Stimulated activated CD8-positive, alpha-beta memory T cell treated with anti-CD3 and anti-CD28 coated beads, Interleukin-2, amount 100 ng/mL, for 48 hours (primary cell): Measurements from ENCODE around the gene SORL1-AS1.
"Not testable (repeated sequence)": the region's sequence is repeated elsewhere in the genome, so short reads cannot be mapped to it uniquely, and the experiment has no call there.

ENCODE experiments used
- DNase-seq, 2 donors: peaks; one replicate each; pipeline ENCODE4 v3.0.0-alpha.2; 2020; ENCODE audit warnings: low read depth in 2 of 2

The SORL1-AS1 gene

DNA sequence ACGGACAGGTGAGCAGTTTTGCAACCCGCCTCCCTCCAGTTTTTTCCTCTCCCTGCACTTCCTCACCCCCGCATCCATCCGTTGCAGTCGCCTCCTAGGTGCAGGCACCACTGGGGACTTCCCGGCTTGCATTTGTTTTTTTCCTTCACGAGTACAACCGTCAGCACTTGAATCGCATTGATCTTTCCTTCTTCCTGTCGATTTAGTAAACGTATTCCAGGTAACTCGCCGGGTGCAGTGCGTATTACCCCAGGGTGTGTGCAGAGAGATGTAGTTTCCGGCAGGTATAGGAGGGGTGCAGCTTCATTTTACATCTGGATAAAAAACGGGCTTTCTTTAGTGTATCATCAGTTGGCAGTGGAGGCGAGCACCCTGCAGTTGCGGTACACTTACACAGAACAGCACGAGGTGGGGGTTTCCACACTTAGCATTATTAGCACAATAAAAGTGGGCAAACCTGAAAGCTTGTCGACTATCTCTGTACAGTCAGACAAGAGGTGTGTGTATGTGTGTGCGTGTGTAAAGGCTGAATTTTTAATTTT, at the start of gene SORL1-AS1:
Gene SORL1-AS1, minus strand, starts transcription at position 359 of the 542 bp plus-strand sequence.
- no peak for DNase-seq

DNA sequence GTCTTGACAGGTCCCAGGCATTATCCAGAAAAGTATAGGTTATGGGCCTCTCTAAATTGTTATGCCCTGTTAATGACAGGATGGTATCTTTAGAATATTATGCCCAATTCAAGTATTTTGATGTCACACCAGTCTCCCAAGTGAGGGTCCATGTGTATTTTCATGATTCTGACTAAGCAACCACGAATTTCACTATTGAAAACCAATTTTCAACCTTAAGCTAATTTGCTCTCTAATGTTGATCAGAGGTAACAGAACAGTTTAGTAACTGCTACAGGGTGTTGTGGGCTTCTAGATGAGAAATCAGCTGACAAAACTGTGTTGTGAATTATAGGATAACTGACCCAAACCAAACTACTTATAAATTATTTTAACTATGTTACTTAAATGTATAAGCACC, 48.0 kb upstream of the SORL1-AS1 start:
- no peak for DNase-seq

DNA sequence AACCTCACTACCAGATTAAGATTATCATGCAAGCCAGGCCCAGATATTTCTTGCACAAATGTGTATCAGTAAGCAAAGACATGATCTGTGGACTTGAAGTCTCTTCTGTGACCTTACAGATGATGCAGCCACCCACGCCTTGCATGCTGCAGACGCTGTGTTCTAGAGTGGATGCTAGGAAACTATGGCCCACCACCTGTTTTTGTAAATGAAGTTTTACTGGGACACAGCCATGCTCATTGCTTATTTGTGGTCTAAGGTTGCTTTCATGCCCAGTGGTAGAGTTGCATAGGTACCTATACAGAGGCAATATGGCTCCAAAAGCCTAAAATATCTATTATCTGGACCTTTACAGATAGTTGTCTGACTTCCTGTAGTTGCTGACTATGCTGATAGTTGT, 47.5 kb upstream of the SORL1-AS1 start:
- DNase-seq, result no peak

DNA sequence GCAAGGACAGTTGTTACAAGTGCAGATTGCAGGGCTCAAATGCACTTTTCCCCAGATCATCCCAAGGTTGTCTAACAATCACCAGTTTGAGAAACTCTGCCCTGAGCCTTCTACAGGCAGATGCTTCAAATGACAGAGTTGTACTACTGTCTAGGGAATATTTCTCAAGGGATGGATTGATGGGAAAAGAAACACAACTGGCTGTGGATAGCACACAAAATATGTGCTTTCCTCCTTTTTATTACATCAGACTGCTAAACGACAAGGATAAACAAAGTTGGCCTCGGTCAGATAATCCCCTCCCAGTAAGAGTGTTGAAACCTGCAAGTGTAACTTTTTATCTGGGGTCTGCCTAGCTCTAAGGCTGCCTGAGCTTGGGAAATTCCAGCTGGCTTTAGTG, 46.6 kb upstream of the SORL1-AS1 start:
- DNase-seq, result no peak

DNA sequence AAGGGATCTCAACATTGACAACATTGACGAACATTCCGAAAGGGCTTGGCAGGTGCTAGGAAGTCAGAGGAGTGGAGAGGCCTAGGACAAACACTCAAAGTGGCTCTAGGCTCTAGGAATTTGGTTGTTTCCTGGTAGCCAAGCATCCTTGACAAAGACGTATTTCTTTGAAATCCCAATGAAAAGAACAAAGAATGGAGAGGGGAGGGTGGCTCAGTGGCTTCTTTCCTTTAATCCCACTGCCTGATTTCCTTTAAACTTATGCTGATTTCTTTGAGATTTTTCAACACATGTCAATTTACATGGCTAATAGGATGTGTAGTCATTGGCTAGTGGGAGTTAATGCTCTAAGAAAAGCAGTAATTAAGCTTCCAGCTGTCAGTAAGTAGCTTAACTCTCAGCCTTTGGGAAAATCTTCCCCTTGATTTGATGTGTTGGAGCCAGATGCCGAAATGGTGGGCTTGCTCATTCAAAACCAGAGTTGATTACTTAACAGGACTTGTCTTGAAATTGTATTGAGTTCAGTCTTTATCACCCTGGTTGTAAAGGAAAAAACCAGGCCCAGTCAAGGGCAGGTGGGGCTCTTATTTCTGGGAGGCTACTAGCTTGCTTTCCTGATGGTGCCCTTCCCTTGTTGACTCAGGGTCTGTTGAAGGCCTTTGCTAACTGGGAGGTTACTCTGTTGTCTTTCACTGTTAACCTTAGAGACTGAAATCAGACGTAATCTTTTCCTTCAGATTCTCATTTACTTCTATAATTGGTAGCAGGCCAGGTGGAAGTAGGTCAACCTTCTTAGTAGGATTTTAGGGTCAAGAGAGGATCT, 44.6 kb upstream of the SORL1-AS1 start:
- DNase-seq, result no peak

DNA sequence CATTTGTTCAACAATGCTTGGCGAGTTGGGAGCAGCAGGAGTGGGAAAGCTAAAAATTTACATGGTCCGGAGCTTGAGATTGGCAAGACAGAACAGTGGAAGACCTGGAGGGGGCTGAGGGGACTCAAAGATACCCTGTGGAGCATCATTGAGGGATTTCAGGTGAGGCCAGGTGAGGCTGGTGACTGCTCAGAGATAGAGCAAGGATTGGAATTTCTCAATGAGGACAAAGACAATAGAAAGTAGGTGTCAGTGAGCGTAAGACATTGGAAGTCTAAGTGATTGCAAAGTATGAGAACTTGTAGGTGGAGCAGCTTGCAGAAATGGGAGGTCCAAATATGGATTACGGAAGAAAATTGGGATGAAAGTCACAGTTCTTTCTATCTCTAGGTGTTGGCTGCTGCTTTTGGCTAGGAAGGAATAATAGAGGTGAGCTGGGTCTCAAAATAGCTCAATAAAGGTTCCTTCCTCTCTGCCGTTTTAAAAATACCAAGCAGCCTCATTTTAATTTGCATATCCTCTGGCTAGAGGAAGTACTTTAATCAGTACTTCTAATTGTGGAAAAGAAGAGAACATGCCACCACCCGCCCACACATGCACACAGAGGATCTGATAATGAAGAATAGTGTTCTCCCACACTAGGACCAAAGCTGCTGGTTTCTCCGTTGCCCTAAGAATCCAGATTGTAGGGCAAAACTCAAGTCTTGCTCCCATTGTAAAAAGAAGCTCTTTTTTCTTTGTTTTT, 41.8 kb upstream of the SORL1-AS1 start:
- DNase-seq, result peak; percentile 27 to 37

DNA sequence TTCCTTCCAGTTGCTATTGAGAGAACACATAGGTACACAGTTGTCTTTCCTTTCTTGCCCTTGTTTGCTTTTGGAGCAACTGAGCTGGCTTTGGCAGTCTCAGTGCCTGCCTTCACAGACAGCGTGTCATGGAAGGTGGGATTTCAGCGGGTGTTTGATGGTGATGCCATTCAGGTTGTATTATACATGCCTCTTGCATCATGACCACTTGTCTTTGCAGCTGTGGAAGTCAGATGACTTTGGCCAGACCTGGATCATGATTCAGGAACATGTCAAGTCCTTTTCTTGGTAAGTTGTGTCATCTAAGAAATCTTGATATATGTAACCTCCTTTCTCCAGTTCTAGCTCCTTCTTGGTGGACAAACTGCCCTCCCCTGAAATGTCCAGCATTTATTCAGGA, 37.1 kb upstream of the SORL1-AS1 start:
- DNase-seq, result no peak

DNA sequence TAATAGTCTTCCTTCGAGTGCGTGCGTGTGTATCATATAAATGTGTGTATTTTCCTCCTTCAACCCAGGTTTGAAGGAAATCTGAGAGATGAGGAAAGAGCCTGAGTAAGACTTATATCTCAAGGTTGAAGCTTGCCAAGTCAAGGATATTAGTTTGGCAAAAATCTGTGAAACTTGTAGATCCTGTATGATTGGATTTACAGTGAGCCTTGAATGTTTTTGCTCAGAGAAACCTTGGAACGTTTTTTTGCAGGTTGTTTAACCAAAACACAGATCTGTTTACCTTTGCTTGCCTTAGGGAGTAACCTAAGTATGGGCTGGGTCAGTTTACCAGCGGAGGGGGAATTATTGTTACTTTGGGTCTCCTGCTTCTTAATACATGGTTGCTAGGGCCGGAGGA, 35.9 kb upstream of the SORL1-AS1 start:
- DNase-seq, result no peak

DNA sequence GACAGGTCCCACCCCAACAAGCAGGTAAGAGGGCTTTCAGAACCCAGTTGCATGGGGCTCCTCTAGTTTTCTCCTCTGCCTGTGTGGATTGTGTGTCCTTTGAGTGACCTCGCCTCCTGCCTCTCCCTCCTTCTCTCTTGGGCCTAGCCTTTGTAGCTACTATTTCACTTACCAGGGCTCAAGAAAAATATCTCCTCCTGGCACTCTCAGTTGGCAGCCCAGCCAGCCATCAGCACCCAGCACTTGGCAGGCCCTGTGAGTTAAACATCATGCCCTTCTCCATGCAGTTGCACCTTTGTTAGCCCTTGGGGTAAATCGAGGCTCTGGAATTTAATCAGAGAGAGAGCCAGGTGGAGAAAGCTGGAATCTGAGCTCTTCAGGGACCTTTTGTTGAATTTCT, 35.4 kb upstream of the SORL1-AS1 start:
- no peak for DNase-seq

DNA sequence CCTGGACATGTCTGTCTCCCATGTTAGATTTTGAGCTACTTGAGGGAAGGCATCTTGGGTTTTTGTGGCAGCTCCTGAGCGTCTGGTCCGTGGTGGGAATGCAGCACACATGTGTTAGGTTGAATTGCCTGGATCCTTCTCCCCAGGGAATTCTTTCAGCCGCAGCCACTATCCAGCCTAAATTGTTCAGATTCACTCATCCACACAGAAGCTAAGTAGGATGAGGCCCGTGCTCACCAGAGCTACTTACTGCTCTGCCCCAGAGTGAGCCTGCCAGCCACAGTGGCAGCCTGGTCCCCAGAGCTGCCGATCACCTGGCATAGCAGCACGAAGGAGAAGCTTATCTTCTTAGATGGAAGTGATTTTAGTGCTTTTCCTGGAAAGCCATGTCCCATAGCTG, 34.4 kb upstream of the SORL1-AS1 start:
- no peak for DNase-seq

DNA sequence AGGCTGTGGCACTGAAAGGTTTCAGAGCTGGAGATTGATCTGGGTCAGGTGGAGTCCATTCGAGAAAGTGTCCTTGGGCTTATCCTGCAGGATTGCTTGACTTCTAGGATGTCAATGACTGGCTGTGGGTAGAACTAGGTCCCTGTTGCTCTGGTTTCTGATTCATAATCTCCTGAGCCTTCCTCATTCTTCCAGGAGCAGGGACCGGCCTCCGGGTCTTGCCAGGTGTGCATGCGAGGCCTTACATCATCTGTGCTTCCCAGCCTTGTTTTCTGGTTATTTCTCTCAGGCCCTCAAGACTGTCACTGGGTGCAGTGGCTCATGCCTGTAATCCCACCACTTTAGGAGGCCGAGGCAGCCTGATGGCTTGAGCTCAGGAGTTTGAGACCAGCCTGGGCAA, 33.3 kb upstream of the SORL1-AS1 start:
- DNase-seq, result no peak

DNA sequence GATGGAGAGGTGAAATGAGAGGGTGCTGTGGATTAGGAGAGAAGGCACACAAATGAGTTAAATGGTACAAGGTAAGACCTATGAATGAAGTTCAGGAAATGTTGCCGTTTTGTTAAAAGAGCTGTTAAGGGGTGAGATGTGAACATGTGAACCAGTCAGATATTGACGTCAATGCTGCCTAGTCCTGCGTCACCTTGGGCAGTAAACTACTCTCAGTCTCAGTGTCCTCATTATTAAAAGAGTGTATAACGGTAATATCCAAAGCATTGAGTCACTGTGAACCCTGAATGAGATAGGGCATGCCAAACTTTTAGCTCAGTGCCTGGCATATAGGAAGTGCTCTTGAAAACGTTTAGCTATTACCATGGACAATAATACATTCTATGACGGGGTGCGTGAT, 32.4 kb upstream of the SORL1-AS1 start:
- DNase-seq, result no peak

DNA sequence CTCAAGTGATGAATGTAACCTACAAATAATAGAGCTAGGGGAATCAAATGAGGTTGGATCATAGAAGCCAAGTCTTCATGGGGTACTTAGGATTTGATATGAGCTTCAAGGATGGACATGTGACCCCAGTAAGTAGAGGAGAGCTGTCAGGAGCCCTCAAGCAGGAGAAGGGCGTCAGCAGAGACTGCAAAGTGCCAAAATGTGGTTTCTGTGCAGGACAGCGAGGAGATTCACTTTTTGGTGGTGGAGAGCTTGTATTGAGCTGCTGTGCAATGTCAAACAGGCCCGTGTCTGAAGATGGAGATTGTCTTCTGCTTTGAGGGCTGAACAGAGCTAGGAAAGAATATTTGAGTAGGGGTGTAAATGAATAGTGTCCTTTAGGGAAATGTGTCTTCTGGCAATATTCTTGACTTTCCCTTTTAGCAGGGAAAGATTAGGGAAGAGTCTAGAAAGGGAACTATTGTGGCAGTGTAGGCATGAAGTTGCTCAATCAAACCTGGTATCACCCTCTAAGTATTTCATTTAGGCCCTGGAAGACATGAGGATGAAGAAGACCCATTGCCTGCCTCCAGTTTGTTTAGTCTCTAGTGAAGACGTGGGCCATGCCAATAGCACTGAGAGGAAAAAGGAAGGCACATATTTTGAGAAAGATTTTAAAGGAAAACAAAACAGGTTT, 31.2 kb upstream of the SORL1-AS1 start:
- no peak for DNase-seq

DNA sequence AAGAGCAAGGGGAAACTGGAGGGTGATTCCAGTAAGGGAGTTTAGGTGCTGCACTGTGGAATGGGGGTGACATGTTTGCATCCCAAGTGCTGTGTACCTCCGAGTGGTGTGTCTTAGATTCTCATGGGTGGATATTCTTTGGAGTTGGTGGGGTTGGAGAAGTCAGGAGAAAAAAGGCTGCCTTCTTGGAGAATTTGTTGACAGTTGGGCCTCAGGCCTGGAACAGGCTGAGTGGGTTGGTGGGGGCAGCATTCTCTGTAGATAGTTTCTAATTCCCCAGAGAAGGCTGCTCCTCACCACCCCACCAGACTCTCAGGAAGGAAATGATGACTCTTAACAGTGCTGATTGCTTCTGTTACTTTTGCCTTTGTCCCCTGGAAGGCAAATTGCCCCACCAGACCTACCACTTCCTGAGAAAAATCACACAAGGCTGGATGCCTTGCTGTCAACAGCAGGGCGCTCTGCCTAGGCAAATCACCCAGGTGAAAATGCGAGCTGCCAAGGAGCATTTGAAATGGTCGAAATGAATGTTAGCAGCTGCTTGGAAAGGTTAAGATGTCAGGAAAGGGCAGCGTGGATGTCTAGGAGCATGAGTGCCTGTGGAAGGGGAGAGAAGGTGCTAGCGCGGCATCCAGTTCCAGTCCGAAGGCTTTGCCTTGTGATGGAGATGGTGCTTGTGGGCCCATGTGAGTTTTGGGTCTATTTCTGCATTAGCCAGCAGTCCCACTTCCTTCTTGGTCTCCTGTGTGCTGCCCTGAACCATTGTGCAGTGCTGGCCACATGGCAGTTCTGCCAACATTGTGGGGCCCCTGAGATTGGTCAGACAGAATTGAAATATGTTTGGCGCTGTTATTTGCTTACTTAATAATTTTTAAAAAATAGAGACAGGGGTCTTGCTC, 29.7 kb upstream of the SORL1-AS1 start:
- no peak for DNase-seq

DNA sequence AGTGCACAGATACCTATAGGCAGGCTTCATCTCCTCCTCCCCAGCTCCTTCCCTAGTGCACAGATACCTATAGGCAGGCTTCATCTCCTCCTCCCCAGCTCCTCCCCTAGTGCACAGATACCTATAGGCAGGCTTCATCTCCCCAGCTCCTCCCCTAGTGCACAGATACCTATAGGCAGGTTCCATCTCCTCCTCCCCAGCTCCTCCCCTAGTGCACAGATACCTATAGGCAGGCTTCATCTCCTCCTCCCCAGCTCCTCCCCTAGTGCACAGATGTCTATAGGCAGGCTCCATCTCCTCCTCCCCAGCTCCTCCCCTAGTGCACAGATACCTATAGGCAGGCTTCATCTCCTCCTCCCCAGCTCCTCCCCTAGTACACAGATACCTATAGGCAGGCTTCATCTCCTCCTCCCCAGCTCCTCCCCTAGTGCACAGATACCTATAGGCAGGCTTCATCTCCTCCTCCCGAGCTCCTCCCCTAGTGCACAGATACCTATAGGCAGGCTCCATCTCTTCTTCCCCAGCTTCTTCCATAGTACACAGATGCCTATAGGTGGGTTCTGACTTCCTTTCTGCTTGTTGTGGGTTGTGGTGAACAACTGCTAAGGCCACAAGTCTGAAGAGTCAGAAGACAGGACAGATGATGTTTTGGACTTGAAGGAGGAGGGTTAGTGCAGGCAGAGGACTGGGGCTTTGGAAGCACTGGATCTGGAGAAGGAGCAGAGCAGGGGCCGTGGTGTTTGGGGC, 28.9 kb upstream of the SORL1-AS1 start:
- DNase-seq, result not testable (repeated sequence)

DNA sequence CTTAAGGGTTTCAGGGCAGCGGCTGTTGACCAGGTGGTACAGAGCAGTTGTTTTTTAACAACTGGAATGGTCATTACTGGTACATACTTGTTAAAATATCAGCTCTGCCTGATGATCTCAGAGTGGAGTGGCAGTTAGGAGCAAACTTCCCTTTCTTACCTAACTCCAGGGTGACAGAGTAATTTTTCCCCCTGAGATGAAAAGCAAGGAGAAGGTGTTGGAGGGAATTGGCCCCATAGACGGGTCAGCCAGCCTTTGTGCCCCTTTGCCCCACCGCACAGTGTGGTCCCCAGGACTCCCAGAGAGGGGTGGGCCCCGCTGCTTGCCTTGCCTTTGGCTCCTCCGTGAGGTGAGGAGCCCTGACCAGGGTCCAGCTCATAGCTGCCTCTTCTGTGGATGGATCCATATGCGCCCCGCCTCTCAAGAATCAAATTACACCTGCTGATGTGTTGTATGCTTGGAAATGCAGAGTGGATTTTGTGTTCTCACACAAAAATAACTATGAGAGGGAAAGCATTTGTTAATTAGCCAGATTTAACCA, 27.0 kb upstream of the SORL1-AS1 start:
- no peak for DNase-seq

DNA sequence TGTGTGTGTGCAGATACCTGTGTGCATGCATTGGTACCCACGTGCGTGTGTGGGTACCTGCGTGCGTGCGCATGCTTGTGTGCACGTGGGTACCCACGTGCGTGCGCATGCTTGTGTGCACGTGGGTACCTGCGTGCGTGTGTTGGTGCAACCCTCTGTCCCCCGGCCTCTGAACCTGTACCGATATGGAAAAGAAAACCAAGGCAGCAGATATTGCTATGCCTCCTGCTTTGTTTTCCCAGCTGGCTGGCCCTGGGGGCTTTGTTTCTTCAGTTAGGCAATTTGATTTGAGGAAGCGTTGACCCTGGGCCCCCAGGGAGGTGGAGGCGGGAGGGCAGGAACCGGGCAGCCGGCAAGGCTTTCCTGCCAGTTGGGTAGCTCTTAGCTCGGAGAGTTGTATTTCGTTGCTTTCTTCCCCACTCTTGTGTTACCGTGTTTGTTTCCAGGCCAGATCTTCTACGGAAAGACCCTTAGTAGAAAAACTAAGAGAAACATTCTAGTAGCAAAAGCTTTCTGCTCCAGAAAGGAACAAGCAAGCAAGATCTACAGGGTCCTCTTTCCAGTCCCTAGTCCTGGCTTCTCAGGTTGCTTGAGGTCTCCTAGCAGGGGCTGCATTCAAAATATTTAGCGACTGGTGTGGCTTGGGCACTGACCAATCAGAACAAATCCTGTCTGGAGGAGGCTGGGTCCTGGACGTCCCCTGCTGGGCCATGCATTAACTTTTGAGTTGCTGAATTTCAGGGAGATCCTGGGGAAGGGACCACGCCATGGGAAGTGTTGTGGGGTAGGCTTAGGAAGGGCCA, 26.3 kb upstream of the SORL1-AS1 start:
- no peak for DNase-seq

DNA sequence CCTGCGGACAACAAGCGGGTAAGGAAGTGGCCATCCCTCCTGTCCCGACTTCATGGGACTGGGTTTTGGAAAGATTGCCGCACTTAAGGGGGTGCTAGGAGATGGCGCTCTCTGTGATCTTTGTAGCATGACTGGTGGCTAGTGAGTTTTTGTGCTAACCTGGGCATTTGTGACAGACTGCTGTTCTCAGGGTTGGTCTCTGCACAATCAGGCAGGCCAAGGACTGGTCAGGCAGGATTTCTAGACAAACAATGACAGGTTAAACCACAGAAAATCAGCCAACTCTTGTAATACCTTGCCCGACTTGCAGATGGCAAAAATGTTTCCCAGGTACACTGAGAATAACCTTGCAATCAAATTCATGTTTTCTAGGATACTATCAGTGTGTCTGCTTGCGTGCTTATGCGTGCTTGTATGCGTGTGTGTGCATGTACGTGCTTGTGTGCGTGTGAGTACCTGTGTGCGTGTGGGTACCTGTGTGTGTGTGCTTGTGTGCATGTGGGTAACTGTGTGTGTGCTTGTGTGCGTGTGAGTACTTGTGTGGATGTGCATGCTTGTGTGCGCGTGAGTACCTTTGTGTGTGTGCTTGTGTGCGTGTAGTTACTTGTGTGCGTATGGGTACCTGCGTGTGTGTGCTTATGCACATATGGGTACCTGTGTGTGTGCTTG, 25.6 kb upstream of the SORL1-AS1 start:
- DNase-seq, result no peak
